Uterus (tissue), 4 donors: ENCODE results near the gene ZNF782. TPM values are rescaled to one million over a fixed set of nuclear protein-coding genes. Genes with fewer than 3 reads are reported as not detected.
A peak's percentile ranks its signal among the peaks of the same experiment; 100 is the strongest.
"Not testable (repeated sequence)": the region's sequence is repeated elsewhere in the genome, so short reads cannot be mapped to it uniquely, and the experiment has no call there.

Source experiments
- DNase-seq, 2 donors: peaks; one replicate each; pipeline ENCODE4 v3.0.0-alpha.2; 2019 to 2020
- H3K27ac ChIP-seq, 2 donors: fragments of 200-600 bp; sonication (generic); 1 replicate in 1 of 2; 2 replicates in 1 of 2; pipeline ENCODE4 v1.5.1; 2016 to 2018
- H3K27me3 ChIP-seq, 2 donors: fragments of 200-600 bp; sonication (generic); one replicate each; pipeline ENCODE4 v1.5.1; 2018 to 2019; ENCODE audit warnings: control low read depth in 1 of 2
- H3K36me3 ChIP-seq, 2 donors: fragments of 200-600 bp; sonication (generic); one replicate each; pipeline ENCODE4 v1.5.1; 2019; ENCODE audit warnings: control low read depth in 1 of 2
- H3K4me1 ChIP-seq, 2 donors: fragments of 200-600 bp; sonication (generic); one replicate each; pipeline ENCODE4 v1.5.1; 2018 to 2019; ENCODE audit warnings: control low read depth in 1 of 2
- H3K4me3 ChIP-seq, 2 donors: fragments of 200-600 bp; sonication (generic); 1 replicate in 1 of 2; 2 replicates in 1 of 2; pipeline ENCODE4 v1.5.1; 2018 to 2019; ENCODE audit warnings: mild to moderate bottlenecking in 1 of 2
- H3K9me3 ChIP-seq, 2 donors: fragments of 200-600 bp; sonication (generic); one replicate each; pipeline ENCODE4 v1.5.1; 2019; ENCODE audit warnings: control low read depth in 1 of 2
- POLR2A ChIP-seq, 2 donors: fragments of 450-650 bp; IDR thresholded peaks; one replicate each; pipeline ENCODE4 v1.6.1; 2016; ENCODE audit warnings: antibody characterized with exemption in 2 of 2, mild to moderate bottlenecking in 1 of 2, moderate library complexity in 1 of 2
- intact Hi-C: fragments of 100-400 bp; cut with DNase I; formaldehyde crosslinking; loops from one replicate; pipeline ENCODE4 v1.15.1; 2023; ENCODE audit warnings: low total_unique reads
- total RNA-seq, 4 donors: library from RNA; depleted of rRNA in 3 of 4; stranded (reverse); fragments of >200 nt in 3 of 4; gene quantifications; one replicate each; pipeline versions ENCODE4 v1.1.0 to v1.2.4, GENCODE V29; 2014 to 2023
- TF ChIP-seq, protein P1 (sequence below), 4 experiments: fragments of 200-600 bp in 2 of 4; fragments of 450-650 bp in 2 of 4; sonication (generic) in 2 of 4; IDR thresholded peaks; one replicate each; pipeline ENCODE4 v1.5.1; 2016 to 2019; ENCODE audit warnings: antibody characterized with exemption in 4 of 4, mild to moderate bottlenecking in 2 of 4, moderate library complexity in 1 of 4
- donor health status: DM: yes; HTN: yes; CAD: no.

The ZNF782 gene
- 10 to 100 TPM in 3 of 4 donors, 1 to 10 TPM in 1; 9.2 to 25.9 (median 19.1) TPM for total RNA-seq

DNA sequence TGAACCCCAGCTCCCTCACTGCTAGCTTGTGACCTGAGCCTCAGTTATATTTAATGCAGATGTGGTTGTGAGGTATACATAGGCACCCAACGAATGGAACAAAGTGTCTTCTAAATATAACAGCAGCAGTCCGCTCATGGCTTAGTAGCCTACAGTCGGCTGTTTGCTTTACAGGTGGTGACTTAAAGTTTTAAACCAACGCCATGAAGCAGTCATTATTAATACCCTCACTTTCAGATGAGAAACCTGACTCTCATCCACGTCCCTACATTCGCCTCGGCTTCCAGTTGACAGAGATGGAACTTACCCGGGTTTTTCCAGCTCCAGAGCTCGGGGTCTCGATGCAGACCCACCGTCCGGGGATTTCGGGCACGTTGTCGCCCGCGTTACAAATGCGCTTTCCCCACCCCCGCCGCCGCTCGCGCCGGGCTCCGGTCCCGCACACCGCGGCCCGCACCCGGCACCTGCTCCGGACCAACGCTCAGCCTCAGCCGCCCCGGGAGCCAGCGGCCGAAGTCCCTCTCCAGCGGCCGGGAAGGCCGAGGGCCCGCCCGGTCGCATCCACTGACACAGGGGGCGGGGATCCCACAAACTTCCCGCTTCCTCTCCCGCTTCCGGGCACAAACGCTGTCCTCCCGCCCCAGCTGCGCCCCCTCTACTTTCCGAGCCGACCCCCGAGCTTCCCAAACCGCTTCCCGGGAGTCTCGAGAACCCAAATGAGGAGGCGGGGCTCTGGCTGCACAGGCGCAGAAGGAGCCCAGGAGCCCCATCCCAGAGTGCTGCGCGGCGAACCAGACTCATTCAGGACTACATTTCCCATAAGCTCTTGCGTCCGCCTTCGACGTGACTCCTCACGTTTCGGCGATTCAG, at the start of gene ZNF782:
TSS of gene ZNF782 (minus strand) at position 734 of the 870 bp plus-strand sequence. CDS start 2,553 bp downstream, outside the sequence.
- intact Hi-C loops, result no loop called here
- no peaks in the 10 kb centered on the region for H3K36me3 ChIP-seq
- H3K4me1 ChIP-seq, result peaks cover 0 to 11% of the 10 kb centered on the region in 2 donors
- TF ChIP-seq POLR2A (IDR thresholded peaks at IDR 0.05), result peak; percentile 45 to 69
- TF ChIP-seq, protein P1, sequence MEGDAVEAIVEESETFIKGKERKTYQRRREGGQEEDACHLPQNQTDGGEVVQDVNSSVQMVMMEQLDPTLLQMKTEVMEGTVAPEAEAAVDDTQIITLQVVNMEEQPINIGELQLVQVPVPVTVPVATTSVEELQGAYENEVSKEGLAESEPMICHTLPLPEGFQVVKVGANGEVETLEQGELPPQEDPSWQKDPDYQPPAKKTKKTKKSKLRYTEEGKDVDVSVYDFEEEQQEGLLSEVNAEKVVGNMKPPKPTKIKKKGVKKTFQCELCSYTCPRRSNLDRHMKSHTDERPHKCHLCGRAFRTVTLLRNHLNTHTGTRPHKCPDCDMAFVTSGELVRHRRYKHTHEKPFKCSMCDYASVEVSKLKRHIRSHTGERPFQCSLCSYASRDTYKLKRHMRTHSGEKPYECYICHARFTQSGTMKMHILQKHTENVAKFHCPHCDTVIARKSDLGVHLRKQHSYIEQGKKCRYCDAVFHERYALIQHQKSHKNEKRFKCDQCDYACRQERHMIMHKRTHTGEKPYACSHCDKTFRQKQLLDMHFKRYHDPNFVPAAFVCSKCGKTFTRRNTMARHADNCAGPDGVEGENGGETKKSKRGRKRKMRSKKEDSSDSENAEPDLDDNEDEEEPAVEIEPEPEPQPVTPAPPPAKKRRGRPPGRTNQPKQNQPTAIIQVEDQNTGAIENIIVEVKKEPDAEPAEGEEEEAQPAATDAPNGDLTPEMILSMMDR (IDR thresholded peaks at IDR 0.05), result peak in 1 of 4 experiments; percentile 39
- H3K27me3 ChIP-seq, result no peaks in the 10 kb centered on the region
- DNase-seq, result peak; percentile 92 to 93
- H3K9me3 ChIP-seq, result no peaks in the 10 kb centered on the region
- peak within 1 kb of the TSS; percentile 73 to 84 for H3K4me3 ChIP-seq
- H3K27ac ChIP-seq, result peak within 1 kb of the TSS; percentile 74 to 83

DNA sequence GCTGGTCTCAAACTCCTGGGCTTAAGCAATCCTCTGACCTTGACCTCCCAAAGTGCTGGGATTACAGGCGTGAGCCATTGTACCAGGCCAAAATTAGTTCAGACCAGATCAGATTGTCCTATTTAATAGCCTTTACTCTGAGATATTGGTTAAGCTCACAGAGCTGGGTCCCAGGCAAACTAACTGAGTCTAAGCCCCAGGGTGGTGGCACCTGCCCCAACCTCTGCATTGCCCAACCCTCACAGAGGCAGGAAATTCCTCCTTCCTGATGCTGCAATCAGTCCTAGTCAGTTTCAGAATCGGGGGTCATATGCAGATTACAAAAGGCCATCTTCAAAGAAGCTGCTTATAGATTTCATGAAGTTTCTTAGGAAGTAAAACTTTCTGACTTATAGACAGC, 45.7 kb upstream of the ZNF782 start:
- H3K27ac ChIP-seq, H3K4me3 ChIP-seq, H3K27me3 ChIP-seq, DNase-seq, H3K4me1 ChIP-seq, intact Hi-C loops, H3K9me3 ChIP-seq, H3K36me3 ChIP-seq: not testable (repeated sequence)

DNA sequence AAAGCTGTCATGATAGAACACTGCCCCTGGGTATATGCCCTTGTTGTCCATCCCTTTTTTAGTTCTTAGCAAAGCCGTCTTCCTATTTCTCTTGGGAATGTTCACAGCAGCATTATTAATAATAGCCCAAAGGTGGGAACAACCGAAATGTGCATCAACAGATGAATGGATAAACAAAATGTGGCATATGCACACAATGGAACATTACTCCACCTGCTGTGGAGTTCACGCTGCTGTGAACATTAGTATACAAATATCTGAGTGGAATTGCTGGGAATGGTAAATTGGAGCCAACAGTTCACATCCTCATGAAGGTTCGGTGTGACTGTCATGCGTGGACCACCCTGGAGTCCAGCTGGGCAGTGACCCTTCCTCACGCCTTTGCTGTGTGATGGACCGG, 37.8 kb upstream of the ZNF782 start:
- H3K27me3 ChIP-seq, result no peaks in the 10 kb centered on the region
- TF ChIP-seq, protein P1 (IDR thresholded peaks at IDR 0.05), result no peak
- TF ChIP-seq POLR2A (IDR thresholded peaks at IDR 0.05), result no peak
- no peak overlapping the region for H3K4me3 ChIP-seq
- intact Hi-C loops, result no loop called here
- DNase-seq, result no peak
- no peaks in the 10 kb centered on the region for H3K4me1 ChIP-seq
- no peaks in the 10 kb centered on the region for H3K9me3 ChIP-seq
- H3K27ac ChIP-seq, result no peak overlapping the region
- no peaks in the 10 kb centered on the region for H3K36me3 ChIP-seq

- no peak for TF ChIP-seq POLR2A (IDR thresholded peaks at IDR 0.05)
- TF ChIP-seq, protein P1 (IDR thresholded peaks at IDR 0.05), result no peak
- Histone ChIP-seq H3K4me1 (no peaks in the 10 kb centered on the region), H3K36me3 (no peaks in the 10 kb centered on the region), H3K4me3 (no peak overlapping the region), H3K27me3 (no peaks in the 10 kb centered on the region), H3K9me3 (peaks cover 0 to 4% of the 10 kb centered on the region in 2 donors), H3K27ac (no peak overlapping the region)
- intact Hi-C loops, result no loop called here
- DNase-seq, result no peak
Measured at GRCh38 chr9:96888591-96888990, 34.3 kb upstream of the ZNF782 start.

DNA sequence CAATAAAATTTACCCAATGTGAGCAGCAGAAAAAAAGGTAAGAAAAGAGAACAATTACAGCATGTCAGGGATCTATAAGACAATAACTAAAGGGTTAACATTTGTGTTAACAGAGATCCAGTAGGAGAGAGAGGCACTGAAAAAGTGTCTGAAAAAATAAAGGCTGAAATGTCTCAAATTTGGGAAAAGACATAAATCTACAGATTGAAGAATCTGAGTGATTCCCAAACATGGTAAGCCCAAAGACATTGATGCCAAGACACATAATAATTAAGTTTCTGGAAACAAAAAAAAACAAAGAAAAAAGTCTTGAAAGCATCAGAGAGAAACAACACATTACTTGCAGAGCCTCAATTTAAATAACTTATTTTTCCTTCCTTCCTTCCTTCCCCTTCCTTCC, 31.1 kb upstream of the ZNF782 start:
- intact Hi-C loops, result no loop called here
- DNase-seq, result no peak
- H3K9me3 ChIP-seq, result peaks cover 0 to 4% of the 10 kb centered on the region in 2 donors
- H3K4me3 ChIP-seq, result no peak overlapping the region
- no peaks in the 10 kb centered on the region for H3K27me3 ChIP-seq
- no peak for TF ChIP-seq POLR2A (IDR thresholded peaks at IDR 0.05)
- TF ChIP-seq, protein P1 (IDR thresholded peaks at IDR 0.05), result no peak
- no peak overlapping the region for H3K27ac ChIP-seq
- no peaks in the 10 kb centered on the region for H3K4me1 ChIP-seq
- no peaks in the 10 kb centered on the region for H3K36me3 ChIP-seq
